GM19099 (cell line): ENCODE results near the gene PEAK1.

Source experiments
- POLR2A ChIP-seq: IDR thresholded peaks from 3 replicates; pipeline ENCODE4 v1.6.1; 2011; ENCODE audit warnings: low read depth; ENCODE audit not compliant: insufficient read length; ENCODE audit errors: extremely low read depth

PEAK1 gene

GRCh38 chr15:77415450-77416147 lies 4.3 kb downstream of the PEAK1 start:
- TF ChIP-seq POLR2A = no peak

DNA sequence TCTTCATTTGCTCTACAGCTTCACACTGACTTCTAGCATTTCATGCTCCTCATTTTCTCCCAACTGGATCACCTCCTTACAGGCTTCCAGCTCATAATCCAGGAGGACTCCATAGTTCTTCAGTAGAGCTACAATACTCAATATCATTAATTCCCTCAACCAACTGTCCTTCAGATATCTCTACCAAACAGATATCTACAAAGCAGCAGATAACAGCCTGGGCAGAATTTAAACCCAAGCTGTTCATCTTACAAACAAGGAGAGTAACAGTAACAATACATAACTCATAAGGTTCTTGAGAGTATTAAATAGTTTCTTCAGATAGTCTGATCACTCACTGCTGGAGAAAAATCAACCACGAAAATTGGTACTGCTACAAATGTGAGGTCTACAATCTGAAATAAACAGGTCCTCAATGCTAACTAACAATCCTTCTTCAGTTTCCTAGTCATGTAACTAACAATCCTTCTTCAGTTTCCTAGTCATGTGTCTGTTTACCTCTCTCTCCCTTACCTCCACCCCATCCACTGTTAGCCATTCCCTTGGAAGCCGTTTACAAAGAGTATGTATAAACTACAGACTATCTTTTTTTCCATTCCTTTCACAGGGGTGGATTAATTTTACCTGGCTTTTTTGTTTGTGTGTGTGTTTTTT lies 5.0 kb downstream of the PEAK1 start:
- TF ChIP-seq POLR2A = no peak

DNA sequence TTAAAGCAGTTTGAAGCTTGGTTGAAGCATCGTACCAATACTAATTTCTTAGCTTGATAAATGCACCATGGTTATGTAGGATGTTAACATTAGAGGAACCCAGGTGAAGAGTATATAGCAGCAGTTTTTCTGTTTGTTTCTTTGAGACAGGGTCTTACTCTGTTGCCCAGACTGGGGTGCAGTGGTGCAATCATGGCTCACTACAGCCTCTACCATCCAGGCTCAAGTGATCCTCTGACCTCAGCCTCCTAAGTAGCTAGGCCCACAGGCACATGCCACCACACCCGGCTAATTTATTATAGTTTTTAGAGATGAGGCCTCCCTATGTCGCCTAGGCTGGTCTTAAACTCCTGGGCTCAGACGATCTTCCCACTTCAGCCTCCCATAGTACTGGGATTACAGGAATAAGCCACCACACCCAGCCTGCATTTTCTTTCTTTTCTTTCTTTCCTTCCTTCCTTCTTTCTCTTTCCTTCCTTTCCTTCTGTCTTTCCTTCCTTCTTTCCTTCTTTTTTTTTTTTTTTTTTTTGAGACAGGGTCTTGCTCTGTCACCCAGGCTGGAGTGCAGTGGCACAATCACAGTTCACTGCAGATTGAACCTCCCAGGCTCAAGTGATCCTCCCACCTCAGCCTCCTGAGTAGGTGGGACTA lies 6.1 kb downstream of the PEAK1 start:
- no peak for TF ChIP-seq POLR2A

DNA sequence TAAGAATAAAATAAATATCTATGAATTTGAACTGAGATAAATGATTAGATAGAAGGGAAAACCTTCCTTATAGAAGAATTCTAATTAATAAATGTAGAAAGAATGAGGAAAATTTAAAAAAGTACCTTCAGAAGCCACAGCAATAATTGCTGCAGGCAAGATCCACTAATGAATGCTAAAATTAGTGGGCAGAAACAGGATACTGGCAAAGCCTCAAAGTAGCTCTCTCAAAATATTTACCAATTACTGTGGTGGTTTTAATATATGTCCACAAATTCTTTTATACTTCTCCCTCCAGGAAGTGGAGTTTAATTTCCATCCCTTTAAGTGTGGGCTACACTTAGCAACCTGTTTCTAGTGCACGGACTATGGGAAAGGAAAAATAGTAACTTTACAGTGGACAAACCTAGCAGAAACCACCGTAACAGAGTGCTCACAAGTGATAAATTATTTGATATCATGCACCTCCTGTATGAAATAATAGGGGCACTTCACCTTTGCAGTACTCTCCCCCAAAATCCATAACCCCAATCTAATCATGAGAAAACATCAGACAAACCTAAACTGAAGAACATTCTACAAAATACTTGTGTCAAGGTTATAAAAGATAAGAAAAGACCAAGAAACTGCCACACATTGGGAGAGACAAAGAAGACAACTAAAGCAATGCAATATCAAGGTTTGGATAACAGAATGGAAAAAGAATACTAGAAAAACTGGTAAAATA lies 6.8 kb downstream of the PEAK1 start:
- TF ChIP-seq POLR2A = no peak

- no peak for TF ChIP-seq POLR2A
Measured at GRCh38 chr15:77411619-77411976, 8.3 kb downstream of the PEAK1 start.

GRCh38 chr15:77410701-77411618 lies 8.9 kb downstream of the PEAK1 start:
- no peak for TF ChIP-seq POLR2A

DNA sequence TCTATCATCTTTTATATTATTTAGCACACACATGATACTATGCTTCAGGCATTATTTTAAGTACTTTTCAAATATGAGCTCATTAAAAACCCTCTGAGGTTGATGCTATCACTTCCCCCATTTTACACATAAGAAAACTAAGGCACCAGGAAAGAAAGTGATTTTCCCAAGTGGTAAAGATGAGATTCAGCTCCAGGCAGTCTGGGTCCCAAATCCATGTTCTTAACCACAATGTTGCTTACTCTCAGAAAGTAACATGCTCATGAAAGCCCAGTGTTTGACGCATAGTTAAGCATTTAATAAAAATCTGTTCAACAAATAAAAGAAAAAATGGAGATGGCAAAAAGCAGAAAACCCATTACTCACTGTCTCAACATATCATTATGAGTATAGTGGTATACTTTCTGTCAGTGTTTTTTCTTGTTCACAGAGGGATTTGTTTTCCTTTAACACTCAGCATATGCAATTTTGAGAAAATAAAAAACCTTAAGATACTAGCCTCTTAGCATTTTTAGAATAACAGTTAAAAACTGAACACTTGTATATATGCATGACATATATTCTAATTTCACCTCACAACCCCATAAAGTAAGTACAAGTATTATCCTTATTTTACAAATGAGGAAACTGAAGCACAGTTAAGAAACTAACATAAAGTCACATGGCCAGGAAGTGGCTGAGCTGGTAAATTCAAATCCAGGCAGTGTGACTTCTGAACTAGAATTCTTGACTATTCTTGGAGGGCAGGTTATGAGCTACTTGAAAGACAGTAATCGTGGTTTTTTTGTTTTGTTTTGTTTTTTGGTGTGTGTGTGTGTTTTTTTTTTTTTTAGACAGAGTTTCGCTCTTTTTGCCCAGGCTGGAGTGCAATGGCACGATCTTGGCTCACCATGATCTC lies 10.4 kb downstream of the PEAK1 start:
- TF ChIP-seq POLR2A = no peak

DNA sequence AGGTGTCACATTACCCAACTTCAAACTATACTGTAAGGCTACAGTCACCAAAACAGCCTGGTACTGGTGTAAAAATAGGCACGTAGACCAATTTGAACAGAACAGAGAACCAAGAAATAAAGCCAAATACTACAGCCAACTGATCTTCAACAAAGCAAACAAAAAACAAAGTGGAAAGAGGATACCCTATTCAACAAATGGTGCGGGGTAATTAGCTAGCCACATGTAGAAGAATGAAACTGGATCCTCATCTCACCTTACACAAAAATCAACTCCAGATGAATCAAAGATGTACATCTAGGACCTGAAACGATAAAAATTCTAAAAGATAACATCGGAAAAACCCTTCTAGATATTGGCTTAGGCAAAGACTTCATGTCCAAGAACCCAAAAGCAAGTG lies 13.1 kb downstream of the PEAK1 start:
- TF ChIP-seq POLR2A = no peak

GRCh38 chr15:77402740-77403379 lies 17.0 kb downstream of the PEAK1 start:
- no peak for TF ChIP-seq POLR2A

DNA sequence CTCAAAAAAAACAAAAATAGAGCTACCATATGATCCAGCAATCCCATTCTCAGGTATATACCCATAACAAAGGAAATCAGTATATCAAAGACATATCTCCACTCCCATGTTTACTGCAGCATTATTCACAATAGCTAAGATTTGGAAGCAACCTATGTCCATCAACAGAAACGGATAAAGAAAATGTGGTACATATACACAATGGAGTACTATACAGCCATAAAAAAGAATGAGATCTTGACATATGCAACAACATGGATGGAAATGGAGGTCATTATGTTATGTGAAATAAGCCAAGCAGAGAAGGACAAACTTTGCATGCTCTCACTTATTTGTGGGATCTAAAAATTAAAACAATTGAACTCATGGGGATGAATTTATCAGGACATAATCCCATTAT lies 19.6 kb downstream of the PEAK1 start:
- no peak for TF ChIP-seq POLR2A

DNA sequence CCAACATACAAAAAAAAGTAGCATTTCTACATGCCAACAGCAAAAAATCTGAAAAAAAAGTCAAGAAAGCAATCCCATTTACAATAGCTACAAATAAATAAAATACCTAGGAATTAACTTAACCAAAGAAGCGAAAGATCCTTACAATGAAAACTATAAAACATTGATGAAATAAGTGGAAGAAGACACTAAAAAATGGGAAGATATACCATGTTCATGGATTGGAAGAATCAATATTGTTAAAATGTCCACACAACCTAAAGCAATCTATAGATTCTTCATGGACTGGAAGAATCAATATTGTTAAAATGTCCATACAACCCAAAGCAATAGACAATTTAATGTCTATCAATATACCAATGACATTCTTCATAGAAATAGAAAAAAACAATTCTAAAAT lies 21.0 kb downstream of the PEAK1 start:
- no peak for TF ChIP-seq POLR2A

DNA sequence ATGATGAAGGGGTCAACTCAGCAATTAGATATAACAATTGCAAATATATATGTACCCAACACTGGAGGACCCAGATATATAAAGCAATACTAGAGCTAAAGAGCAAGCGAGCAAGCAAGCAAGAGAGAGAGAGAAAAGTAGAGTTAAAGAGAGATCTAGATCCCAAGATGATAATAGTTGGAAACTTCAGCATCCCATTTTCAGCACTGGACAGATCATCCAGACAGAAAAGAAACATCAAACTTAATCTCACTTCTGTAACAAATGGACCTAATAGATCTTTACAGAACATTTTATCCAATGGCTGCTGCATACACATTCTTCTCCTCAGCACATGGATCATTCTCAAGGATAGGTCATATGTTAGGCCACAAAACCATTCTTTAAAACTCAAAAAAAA lies 23.2 kb downstream of the PEAK1 start:
- TF ChIP-seq POLR2A = no peak
